Measurements from ENCODE around the gene ANKRD34B. TPM values are rescaled to one million over a fixed set of nuclear protein-coding genes. Genes with fewer than 3 reads are reported as not detected.

ANKRD34B gene
- total and polyA plus RNA-seq, 2 donors from 2014 or later, result 1.5 TPM; not detected in 1

GRCh38 chr5:80607343-80607742 lies 37.3 kb upstream of the ANKRD34B start:
- FAIRE-seq (no peak), DNase-seq (no peak)
- no peak overlapping the region for H3K27ac ChIP-seq (ENCODE audit: low read depth in 2 of 2, low read length in 2 of 2)
- intact Hi-C loops (cut with DNase I), result no loop called here
- no peak for TF ChIP-seq CTCF (IDR thresholded peaks at IDR 0.05; ENCODE audit: borderline replicate concordance, extremely low read depth, insufficient read depth)
- H3K27me3 ChIP-seq (ENCODE audit: control insufficient read depth, insufficient read depth, low read length), result no peaks in the 10 kb centered on the region
- no peak overlapping the region for H3K9ac ChIP-seq (ENCODE audit: low read length in 3 of 3)
- no peaks in the 10 kb centered on the region for H3K36me3 ChIP-seq (ENCODE audit: control insufficient read depth in 2 of 3, insufficient read depth in 3 of 3, low read length in 3 of 3)
- no peaks in the 10 kb centered on the region for H3K4me1 ChIP-seq (ENCODE audit: control insufficient read depth in 2 of 3, insufficient read depth in 2 of 3, low read depth in 1 of 3, low read length in 3 of 3)
- H3K4me3 ChIP-seq (ENCODE audit: low read length in 3 of 3), result no peak overlapping the region
- H3K9me3 ChIP-seq (ENCODE audit: control insufficient read depth in 2 of 3, insufficient read depth in 1 of 3, low read length in 3 of 3), result peaks cover 0 to 7% (median 0%) of the 10 kb centered on the region in 3 donors

- no peak overlapping the region for H3K27ac ChIP-seq (ENCODE audit: low read depth in 2 of 2, low read length in 2 of 2)
- no peak overlapping the region for H3K9ac ChIP-seq (ENCODE audit: low read length in 3 of 3)
- no peak for TF ChIP-seq CTCF (IDR thresholded peaks at IDR 0.05; ENCODE audit: borderline replicate concordance, extremely low read depth, insufficient read depth)
- FAIRE-seq (no peak), DNase-seq (no peak)
- no peaks in the 10 kb centered on the region for H3K36me3 ChIP-seq (ENCODE audit: control insufficient read depth in 2 of 3, insufficient read depth in 3 of 3, low read length in 3 of 3)
- intact Hi-C loops (cut with DNase I), result no loop called here
- no peaks in the 10 kb centered on the region for H3K27me3 ChIP-seq (ENCODE audit: control insufficient read depth, insufficient read depth, low read length)
- H3K4me1 ChIP-seq (ENCODE audit: control insufficient read depth in 2 of 3, insufficient read depth in 2 of 3, low read depth in 1 of 3, low read length in 3 of 3), result no peaks in the 10 kb centered on the region
- no peaks in the 10 kb centered on the region for H3K9me3 ChIP-seq (ENCODE audit: control insufficient read depth in 2 of 3, insufficient read depth in 1 of 3, low read length in 3 of 3)
- H3K4me3 ChIP-seq (ENCODE audit: low read length in 3 of 3), result no peak overlapping the region
Measured at GRCh38 chr5:80600943-80601693, 31.0 kb upstream of the ANKRD34B start.

- no peak for TF ChIP-seq CTCF (IDR thresholded peaks at IDR 0.05; ENCODE audit: borderline replicate concordance, extremely low read depth, insufficient read depth)
- no peak overlapping the region for H3K4me3 ChIP-seq (ENCODE audit: low read length in 3 of 3)
- no peak overlapping the region for H3K27ac ChIP-seq (ENCODE audit: low read depth in 2 of 2, low read length in 2 of 2)
- no peaks in the 10 kb centered on the region for H3K9me3 ChIP-seq (ENCODE audit: control insufficient read depth in 2 of 3, insufficient read depth in 1 of 3, low read length in 3 of 3)
- no peak overlapping the region for H3K9ac ChIP-seq (ENCODE audit: low read length in 3 of 3)
- DNase-seq, result no peak
- no peaks in the 10 kb centered on the region for H3K4me1 ChIP-seq (ENCODE audit: control insufficient read depth in 2 of 3, insufficient read depth in 2 of 3, low read depth in 1 of 3, low read length in 3 of 3)
- FAIRE-seq, result no peak
- H3K27me3 ChIP-seq (ENCODE audit: control insufficient read depth, insufficient read depth, low read length), result no peaks in the 10 kb centered on the region
- intact Hi-C loops (cut with DNase I), result no loop called here
- no peaks in the 10 kb centered on the region for H3K36me3 ChIP-seq (ENCODE audit: control insufficient read depth in 2 of 3, insufficient read depth in 3 of 3, low read length in 3 of 3)
Measured at GRCh38 chr5:80597500-80597899, 27.4 kb upstream of the ANKRD34B start.

Data from kidney (tissue), 14 donors.